Stomach (tissue), 19 donors: ENCODE measurements around the gene SUV39H1. TPM values are rescaled to one million over a fixed set of nuclear protein-coding genes. Genes with fewer than 3 reads are reported as not detected.
"Not testable (repeated sequence)": the region's sequence is repeated elsewhere in the genome, so short reads cannot be mapped to it uniquely, and the experiment has no call there.

Experiments used
- DNase-seq, 2 donors: peaks; one replicate each; pipeline versions ENCODE4 v3.0.0 to v3.0.0-alpha.2; 2013 to 2019
- H3K27ac ChIP-seq, 5 donors: fragments of 200-600 bp in 4 of 5; sonication (generic) in 4 of 5; one replicate each; pipeline ENCODE4 v1.5.1; 2013 to 2019; ENCODE audit warnings: mild to moderate bottlenecking in 1 of 5, moderate library complexity in 1 of 5
- H3K27me3 ChIP-seq, 3 donors: fragments of 200-600 bp; sonication (generic); one replicate each; pipeline ENCODE4 v1.5.1; 2017 to 2019; ENCODE audit warnings: mixed run types in 1 of 3
- H3K36me3 ChIP-seq, 4 donors: fragments of 200-600 bp; sonication (generic); 1 replicate in 3 of 4; 2 replicates in 1 of 4; pipeline ENCODE4 v1.5.1; 2016 to 2019
- H3K4me1 ChIP-seq, 4 donors: fragments of 200-600 bp; sonication (generic); one replicate each; pipeline ENCODE4 v1.5.1; 2016 to 2019
- H3K4me3 ChIP-seq, 4 donors: fragments of 200-600 bp; sonication (generic) in 3 of 4; one replicate each; pipeline ENCODE4 v1.5.1; 2016 to 2019; ENCODE audit warnings: mild to moderate bottlenecking in 1 of 4
- H3K9me3 ChIP-seq, 4 donors: fragments of 200-600 bp; sonication (generic); one replicate each; pipeline ENCODE4 v1.5.1; 2016 to 2019
- EP300 ChIP-seq: sonication (generic); formaldehyde crosslinking; IDR thresholded peaks from one replicate; pipeline ENCODE4 v1.6.1; 2017; ENCODE audit warnings: antibody characterized with exemption
- POLR2A ChIP-seq, 4 donors: fragments of 450-650 bp; IDR thresholded peaks; one replicate each; pipeline ENCODE4 v1.6.1; 2016; ENCODE audit warnings: antibody characterized with exemption in 4 of 4, control low read depth in 2 of 4, mild to moderate bottlenecking in 1 of 4, moderate library complexity in 1 of 4
- POLR2AphosphoS5 ChIP-seq, 3 donors: sonication (generic); formaldehyde crosslinking; IDR thresholded peaks; one replicate each; pipeline ENCODE4 v1.6.1; 2016; ENCODE audit warnings: antibody characterized with exemption in 3 of 3
- WGBS, 5 donors: extraction: QIAGEN DNeasy Blood & Tissue Kit in 3 of 5; methylation state at CpG; one replicate each; pipeline versions ENCODE4 v1.1.5 to v1.1.7; 2013 to 2018; 5-methylcytosine and 5-hydroxymethylcytosine counted together
- intact Hi-C: fragments of 100-400 bp; cut with DNase I; formaldehyde crosslinking; loops from one replicate; pipeline ENCODE4 v1.15.1; 2023; ENCODE audit warnings: low total_unique reads
- long read RNA-seq, 10 donors: transcript quantifications; one replicate each; lab custom pipeline, GENCODE V29; 2026
- polyA plus RNA-seq, 3 donors: library from polyadenylated mRNA; stranded (reverse); fragments of 200-250 nt; gene quantifications; one replicate each; pipeline ENCODE4 v1.2.3, GENCODE V29; 2013
- total RNA-seq, 5 donors: library from RNA; depleted of rRNA; stranded (reverse); fragments of >200 nt; gene quantifications; one replicate each; pipeline versions ENCODE4 v1.1.0 to v1.2.3, GENCODE V29; 2014 to 2016
- TF ChIP-seq, protein P1 (sequence below), 7 experiments: fragments of 450-650 bp in 4 of 7; fragments of 200-600 bp in 3 of 7; sonication (generic) in 3 of 7; IDR thresholded peaks; one replicate each; pipeline ENCODE4 v1.5.1; 2016 to 2019; ENCODE audit warnings: antibody characterized with exemption in 7 of 7, control low read depth in 2 of 7, mild to moderate bottlenecking in 1 of 7
- donor health status: healthy with polysubstance abuse.
- donor health status: Bipolar disorder and iron deficiency.
- donor health status: healthy.

Gene SUV39H1, protein sequence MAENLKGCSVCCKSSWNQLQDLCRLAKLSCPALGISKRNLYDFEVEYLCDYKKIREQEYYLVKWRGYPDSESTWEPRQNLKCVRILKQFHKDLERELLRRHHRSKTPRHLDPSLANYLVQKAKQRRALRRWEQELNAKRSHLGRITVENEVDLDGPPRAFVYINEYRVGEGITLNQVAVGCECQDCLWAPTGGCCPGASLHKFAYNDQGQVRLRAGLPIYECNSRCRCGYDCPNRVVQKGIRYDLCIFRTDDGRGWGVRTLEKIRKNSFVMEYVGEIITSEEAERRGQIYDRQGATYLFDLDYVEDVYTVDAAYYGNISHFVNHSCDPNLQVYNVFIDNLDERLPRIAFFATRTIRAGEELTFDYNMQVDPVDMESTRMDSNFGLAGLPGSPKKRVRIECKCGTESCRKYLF
- total RNA-seq (1 to 10 TPM; 1.8 to 5.5 (median 4.5) TPM), polyA plus RNA-seq (1 to 10 TPM; 3.4 to 4.7 (median 3.7) TPM)
- long read RNA-seq, donor 1, partial matches to known transcripts = 0 of 1 reads
- long read RNA-seq, donor 1, other reads (novel, unspliced or antisense) = 0 of 1 reads
- long read RNA-seq, donor 2, transcript SUV39H1-202 (6 exons, 2,871 nt) = major isoform, 5 of 5 reads
- long read RNA-seq, donor 2, partial matches to known transcripts = 0 of 5 reads
- long read RNA-seq, donor 2, other reads (novel, unspliced or antisense) = 0 of 5 reads
- long read RNA-seq, donor 3 = 0 reads
- long read RNA-seq, donor 4 = 0 reads
- long read RNA-seq, donor 5 = 0 reads
- long read RNA-seq, donor 6, partial matches to known transcripts = 0 of 2 reads
- long read RNA-seq, donor 6, other reads (novel, unspliced or antisense) = 0 of 2 reads
- long read RNA-seq, donor 7, partial matches to known transcripts = 0 of 2 reads
- long read RNA-seq, donor 7, other reads (novel, unspliced or antisense) = 0 of 2 reads
- long read RNA-seq, donor 8 = 0 reads
- long read RNA-seq, donor 9, partial matches to known transcripts = 0 of 1 reads
- long read RNA-seq, donor 9, other reads (novel, unspliced or antisense) = 0 of 1 reads
- long read RNA-seq, donor 10 = 0 reads

- H3K4me1 ChIP-seq = peaks cover 0 to 16% (median 11%) of the 10 kb centered on the region in 4 donors
- WGBS, 5 donors = 0 to 54% (median 7%) methylated on average over 15 to 64 of the region's 66 CpGs
- peak within 1 kb of the TSS; percentile 86 to 93 (median 91) for H3K27ac ChIP-seq
- peak; percentile 69 to 95 (median 93) for TF ChIP-seq POLR2AphosphoS5 (IDR thresholded peaks at IDR 0.05)
- peak in 2 of 4 donors; percentile 8 to 40 for TF ChIP-seq POLR2A (IDR thresholded peaks at IDR 0.05)
- TF ChIP-seq EP300 = no peak
- H3K9me3 ChIP-seq = no peaks in the 10 kb centered on the region
- peaks cover 0 to 17% (median 0%) of the 10 kb centered on the region in 3 donors for H3K27me3 ChIP-seq
- DNase-seq = peak; percentile 88 to 97
- intact Hi-C loops = no loop called here
- H3K4me3 ChIP-seq = peak within 1 kb of the TSS; percentile 58 to 94 (median 65)
- H3K36me3 ChIP-seq = peaks cover 0 to 24% (median 20%) of the 10 kb centered on the region in 4 donors
Measured at GRCh38 chrX:48696301-48696908, at the start of gene SUV39H1. SUV39H1 (plus strand) TSS chrX:48696734; CDS start chrX:48696785, 51 bp downstream.

DNA sequence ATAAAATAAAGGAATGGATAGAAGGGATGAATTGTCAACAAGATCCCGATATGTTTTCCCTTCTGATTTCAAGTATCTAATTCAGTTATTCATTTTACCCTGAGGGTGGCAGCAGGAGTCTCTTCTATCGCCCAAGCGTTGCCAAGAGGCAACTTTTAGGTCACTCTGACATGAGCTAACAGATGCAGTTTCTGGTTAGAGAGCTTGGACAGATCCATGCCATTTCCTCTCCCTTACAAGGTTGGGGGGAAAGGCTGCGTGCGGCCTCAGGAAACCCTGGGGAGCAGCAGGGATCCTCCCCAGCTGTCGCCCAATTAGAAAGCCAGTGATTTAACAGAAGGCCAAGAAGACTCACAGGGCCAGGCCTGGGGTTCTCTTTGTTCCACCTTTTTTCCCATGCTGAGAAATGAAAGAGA lies 48.2 kb upstream of the SUV39H1 start:
- Histone ChIP-seq H3K9me3 (no peaks in the 10 kb centered on the region), H3K4me3 (no peak overlapping the region), H3K27ac (no peak overlapping the region), H3K4me1 (no peaks in the 10 kb centered on the region), H3K27me3 (no peaks in the 10 kb centered on the region), H3K36me3 (no peaks in the 10 kb centered on the region)
- DNase-seq = peak; percentile 27 to 73
- TF ChIP-seq POLR2A (IDR thresholded peaks at IDR 0.05) = no peak
- TF ChIP-seq, protein P1, sequence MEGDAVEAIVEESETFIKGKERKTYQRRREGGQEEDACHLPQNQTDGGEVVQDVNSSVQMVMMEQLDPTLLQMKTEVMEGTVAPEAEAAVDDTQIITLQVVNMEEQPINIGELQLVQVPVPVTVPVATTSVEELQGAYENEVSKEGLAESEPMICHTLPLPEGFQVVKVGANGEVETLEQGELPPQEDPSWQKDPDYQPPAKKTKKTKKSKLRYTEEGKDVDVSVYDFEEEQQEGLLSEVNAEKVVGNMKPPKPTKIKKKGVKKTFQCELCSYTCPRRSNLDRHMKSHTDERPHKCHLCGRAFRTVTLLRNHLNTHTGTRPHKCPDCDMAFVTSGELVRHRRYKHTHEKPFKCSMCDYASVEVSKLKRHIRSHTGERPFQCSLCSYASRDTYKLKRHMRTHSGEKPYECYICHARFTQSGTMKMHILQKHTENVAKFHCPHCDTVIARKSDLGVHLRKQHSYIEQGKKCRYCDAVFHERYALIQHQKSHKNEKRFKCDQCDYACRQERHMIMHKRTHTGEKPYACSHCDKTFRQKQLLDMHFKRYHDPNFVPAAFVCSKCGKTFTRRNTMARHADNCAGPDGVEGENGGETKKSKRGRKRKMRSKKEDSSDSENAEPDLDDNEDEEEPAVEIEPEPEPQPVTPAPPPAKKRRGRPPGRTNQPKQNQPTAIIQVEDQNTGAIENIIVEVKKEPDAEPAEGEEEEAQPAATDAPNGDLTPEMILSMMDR (IDR thresholded peaks at IDR 0.05) = peak in 1 of 7 experiments; percentile 20
- 2 to 47% (median 19%) methylated on average over 3 to 6 of the region's 6 CpGs for WGBS, 5 donors
- intact Hi-C loops = no loop called here

- Histone ChIP-seq H3K9me3 (no peaks in the 10 kb centered on the region), H3K27ac (no peak overlapping the region), H3K4me3 (no peak overlapping the region), H3K4me1 (no peaks in the 10 kb centered on the region), H3K36me3 (no peaks in the 10 kb centered on the region), H3K27me3 (no peaks in the 10 kb centered on the region)
- TF ChIP-seq POLR2AphosphoS5 (IDR thresholded peaks at IDR 0.05) (no peak), POLR2A (IDR thresholded peaks at IDR 0.05) (no peak), EP300 (no peak)
- TF ChIP-seq, protein P1 (IDR thresholded peaks at IDR 0.05) = no peak
- no peak for DNase-seq
- 69 to 79% (median 74%) methylated on average over 3 of the region's 3 CpGs for WGBS, 5 donors
- intact Hi-C loops = no loop called here
Measured at GRCh38 chrX:48649102-48649501, 47.4 kb upstream of the SUV39H1 start.

DNA sequence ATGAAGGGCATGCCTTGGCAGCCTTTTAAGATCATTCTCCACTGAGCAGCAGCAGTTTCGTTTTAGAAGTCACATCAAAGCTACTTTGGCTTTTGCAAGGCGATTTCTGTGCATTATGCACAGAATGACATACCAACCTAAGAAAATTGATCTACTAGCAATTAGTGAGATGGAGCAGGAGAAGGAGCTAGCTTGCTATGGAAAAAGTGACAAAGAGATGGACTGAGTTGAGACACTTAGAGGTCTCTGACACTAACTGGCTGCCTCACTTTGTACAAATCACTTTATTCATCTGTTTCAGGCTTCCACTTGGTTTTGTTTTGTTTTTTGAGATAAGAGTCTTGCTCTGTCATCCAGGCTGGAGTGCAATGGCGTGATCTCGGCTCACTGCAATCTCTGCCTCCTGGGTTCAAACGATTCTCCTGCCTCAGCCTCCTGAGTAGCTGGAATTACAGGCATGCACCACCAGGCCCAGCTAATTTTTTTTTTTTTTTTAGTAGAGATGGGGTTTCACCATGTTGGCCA lies 44.4 kb upstream of the SUV39H1 start:
- H3K4me1 ChIP-seq, H3K4me3 ChIP-seq, DNase-seq, H3K27me3 ChIP-seq, intact Hi-C loops, H3K36me3 ChIP-seq, H3K9me3 ChIP-seq, H3K27ac ChIP-seq: not testable (repeated sequence)
- 63 to 79% (median 65%) methylated on average over 5 of the region's 5 CpGs for WGBS, 5 donors

GRCh38 chrX:48654746-48655145 lies 41.8 kb upstream of the SUV39H1 start:
- DNase-seq, H3K4me1 ChIP-seq, intact Hi-C loops, H3K27me3 ChIP-seq, H3K9me3 ChIP-seq, H3K36me3 ChIP-seq, H3K27ac ChIP-seq: not testable (repeated sequence)
- 34 to 75% (median 54%) methylated on average over 4 to 19 of the region's 19 CpGs for WGBS, 5 donors
- H3K4me3 ChIP-seq = peak overlapping the region in 2 of 4 donors; percentile 2 to 4

DNA sequence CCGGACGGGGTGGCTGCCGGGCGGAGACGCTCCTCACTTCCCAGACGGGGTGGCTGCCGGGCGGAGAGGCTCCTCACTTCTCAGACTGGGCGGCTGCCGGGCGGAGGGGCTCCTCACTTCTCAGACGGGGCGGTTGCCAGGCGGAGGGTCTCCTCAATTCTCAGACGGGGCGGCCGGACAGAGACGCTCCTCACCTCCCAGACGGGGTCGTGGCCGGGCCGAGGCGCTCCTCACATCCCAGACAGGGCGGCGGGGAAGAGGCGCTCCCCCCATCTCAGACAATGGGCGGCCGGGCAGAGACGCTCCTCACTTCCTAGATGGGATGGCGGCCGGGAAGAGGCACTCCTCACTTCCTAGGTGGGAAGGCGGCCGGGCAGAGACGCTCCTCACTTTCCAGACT lies 36.8 kb upstream of the SUV39H1 start:
- H3K4me3 ChIP-seq, intact Hi-C loops, DNase-seq, H3K27ac ChIP-seq, H3K27me3 ChIP-seq, H3K36me3 ChIP-seq, H3K4me1 ChIP-seq: not testable (repeated sequence)
- WGBS, 5 donors = 94 to 96% (median 96%) methylated on average over 3 to 27 of the region's 34 CpGs
- peaks cover 0 to 12% (median 0%) of the 10 kb centered on the region in 4 donors for H3K9me3 ChIP-seq
